Glutamatergic neuron (in vitro differentiated cells): ENCODE results near the gene NUAK1. TPM values are rescaled to one million over a fixed set of nuclear protein-coding genes. Genes with fewer than 3 reads are reported as not detected.
"Not testable (repeated sequence)": the region's sequence is repeated elsewhere in the genome, so short reads cannot be mapped to it uniquely, and the experiment has no call there.

Source experiments
- DNase-seq: peaks from one replicate; pipeline ENCODE4 v3.0.0; 2022
- H3K27ac Mint-ChIP-seq: one replicate; pipeline ENCODE4 v1.8.0; 2020; ENCODE audit warnings: mild to moderate bottlenecking, mixed read lengths, inconsistent platforms; ENCODE audit not compliant: unreplicated experiment
- H3K27me3 Mint-ChIP-seq: one replicate; pipeline ENCODE4 v1.8.0; 2020; ENCODE audit warnings: mild to moderate bottlenecking, moderate library complexity, mixed read lengths, inconsistent platforms; ENCODE audit not compliant: unreplicated experiment
- H3K36me3 Mint-ChIP-seq: one replicate; pipeline ENCODE4 v1.8.0; 2020; ENCODE audit warnings: mild to moderate bottlenecking, mixed read lengths, inconsistent platforms; ENCODE audit not compliant: unreplicated experiment
- H3K4me1 Mint-ChIP-seq: one replicate; pipeline ENCODE4 v1.8.0; 2020; ENCODE audit warnings: mild to moderate bottlenecking, low read depth, mixed read lengths, inconsistent platforms; ENCODE audit not compliant: unreplicated experiment
- H3K4me3 Mint-ChIP-seq: one replicate; pipeline ENCODE4 v1.8.0; 2020; ENCODE audit warnings: mild to moderate bottlenecking, mixed read lengths, inconsistent platforms; ENCODE audit not compliant: unreplicated experiment
- H3K9me3 Mint-ChIP-seq: one replicate; pipeline ENCODE4 v1.8.0; 2020; ENCODE audit warnings: mild to moderate bottlenecking, moderate library complexity, mixed read lengths, inconsistent platforms; ENCODE audit not compliant: unreplicated experiment
- total RNA-seq: library from RNA; stranded (reverse); fragmentation: NEBNext Ultra II Directional; extraction: Animal tissue kit (Norgen Biotek cat#: 25700); gene quantifications from one replicate; pipeline ENCODE4 v1.2.1, GENCODE V29; 2021; ENCODE audit not compliant: unreplicated experiment
- TF ChIP-seq, protein P1 (sequence below): fragments of 200-600 bp; sonication (generic); IDR thresholded peaks from one replicate; pipeline ENCODE4 v1.5.0; 2021; ENCODE audit not compliant: partially characterized antibody, unreplicated experiment

The NUAK1 gene
- total RNA-seq, 1 donor from 2014 or later, result 18.8 TPM

DNA sequence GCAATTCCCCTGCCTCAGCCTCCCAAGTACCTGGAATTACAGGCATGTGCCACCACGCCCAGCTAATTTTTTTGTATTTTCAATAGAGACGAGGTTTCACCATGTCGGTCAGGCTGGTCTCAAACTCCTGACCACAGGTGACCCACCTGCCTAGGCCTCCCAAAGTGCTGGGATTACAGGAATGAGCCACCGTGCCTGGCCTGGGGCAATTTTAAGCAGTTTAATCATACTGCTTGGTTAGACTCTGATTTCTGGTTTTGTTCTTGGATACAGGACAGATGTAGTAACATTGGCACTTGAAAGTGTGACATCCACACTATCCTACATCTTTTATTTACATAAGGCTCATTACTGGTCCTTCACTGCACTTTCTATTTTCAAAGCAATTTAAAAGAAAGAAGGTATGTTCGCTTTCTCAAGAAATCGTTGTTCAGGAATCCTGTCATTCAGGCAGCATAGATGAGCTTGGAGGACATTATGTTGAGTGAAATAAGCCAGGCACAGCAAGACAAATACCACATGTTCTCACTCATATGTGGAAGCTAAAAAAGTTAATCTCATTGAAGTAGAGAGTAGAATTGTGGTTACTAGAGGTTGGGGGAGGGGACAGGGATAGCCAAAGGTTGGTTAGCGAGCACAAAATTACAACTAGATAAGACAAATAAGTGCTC is 4.0 kb upstream of the NUAK1 start:
- Mint-ChIP-seq H3K4me1 (peaks cover 2% of the 10 kb centered on the region), H3K27me3 (peaks cover 4% of the 10 kb centered on the region), H3K4me3 (no peak overlapping the region), H3K36me3 (no peaks in the 10 kb centered on the region), H3K9me3 (peaks cover 2% of the 10 kb centered on the region), H3K27ac (no peak overlapping the region)
- TF ChIP-seq, protein P1, sequence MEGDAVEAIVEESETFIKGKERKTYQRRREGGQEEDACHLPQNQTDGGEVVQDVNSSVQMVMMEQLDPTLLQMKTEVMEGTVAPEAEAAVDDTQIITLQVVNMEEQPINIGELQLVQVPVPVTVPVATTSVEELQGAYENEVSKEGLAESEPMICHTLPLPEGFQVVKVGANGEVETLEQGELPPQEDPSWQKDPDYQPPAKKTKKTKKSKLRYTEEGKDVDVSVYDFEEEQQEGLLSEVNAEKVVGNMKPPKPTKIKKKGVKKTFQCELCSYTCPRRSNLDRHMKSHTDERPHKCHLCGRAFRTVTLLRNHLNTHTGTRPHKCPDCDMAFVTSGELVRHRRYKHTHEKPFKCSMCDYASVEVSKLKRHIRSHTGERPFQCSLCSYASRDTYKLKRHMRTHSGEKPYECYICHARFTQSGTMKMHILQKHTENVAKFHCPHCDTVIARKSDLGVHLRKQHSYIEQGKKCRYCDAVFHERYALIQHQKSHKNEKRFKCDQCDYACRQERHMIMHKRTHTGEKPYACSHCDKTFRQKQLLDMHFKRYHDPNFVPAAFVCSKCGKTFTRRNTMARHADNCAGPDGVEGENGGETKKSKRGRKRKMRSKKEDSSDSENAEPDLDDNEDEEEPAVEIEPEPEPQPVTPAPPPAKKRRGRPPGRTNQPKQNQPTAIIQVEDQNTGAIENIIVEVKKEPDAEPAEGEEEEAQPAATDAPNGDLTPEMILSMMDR, result no peak
- DNase-seq, result no peak

- not testable (repeated sequence) for H3K27me3 Mint-ChIP-seq, H3K36me3 Mint-ChIP-seq, DNase-seq, H3K27ac Mint-ChIP-seq, H3K4me1 Mint-ChIP-seq, H3K9me3 Mint-ChIP-seq
- H3K4me3 Mint-ChIP-seq, result peak overlapping the region; percentile 65
Measured at GRCh38 chr12:106141920-106142319, 3.2 kb upstream of the NUAK1 start.

DNA sequence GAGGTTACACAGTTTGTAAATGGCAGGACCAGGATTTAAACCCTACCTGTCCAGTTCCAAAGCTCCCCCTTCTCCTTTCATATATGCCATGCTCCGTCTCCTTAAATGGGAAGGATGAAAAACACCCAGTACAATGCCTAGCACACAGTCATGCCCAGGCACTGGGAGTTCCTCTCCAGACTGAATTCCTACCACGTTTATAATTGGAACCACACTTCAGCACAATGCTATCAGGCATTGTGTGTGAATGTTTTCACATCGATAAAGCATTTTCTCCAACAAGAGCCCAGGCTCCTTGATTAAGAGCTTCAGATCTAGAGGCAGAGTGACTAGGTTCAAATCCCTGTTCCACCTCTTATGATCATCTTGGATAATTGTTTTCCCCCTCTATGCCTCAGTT is 2.7 kb upstream of the NUAK1 start:
- Mint-ChIP-seq H3K27me3 (peaks cover 4% of the 10 kb centered on the region), H3K4me1 (peaks cover 7% of the 10 kb centered on the region), H3K4me3 (peak overlapping the region; percentile 65), H3K36me3 (no peaks in the 10 kb centered on the region), H3K27ac (no peak overlapping the region), H3K9me3 (peaks cover 2% of the 10 kb centered on the region)
- DNase-seq, result no peak
- TF ChIP-seq, protein P1, result no peak

- H3K36me3 Mint-ChIP-seq, result no peaks in the 10 kb centered on the region
- H3K27ac Mint-ChIP-seq, result peak overlapping the region; percentile 43
- H3K4me3 Mint-ChIP-seq, result peak overlapping the region; percentile 87
Measured at GRCh38 chr12:106141003-106141402, 2.2 kb upstream of the NUAK1 start.

GRCh38 chr12:106140223-106140986 is 1.7 kb upstream of the NUAK1 start:
- TF ChIP-seq, protein P1, result no peak
- Mint-ChIP-seq H3K4me3 (peak overlapping the region; percentile 87), H3K4me1 (peaks cover 15% of the 10 kb centered on the region), H3K9me3 (peaks cover 2% of the 10 kb centered on the region), H3K27ac (peak overlapping the region; percentile 74), H3K27me3 (peaks cover 4% of the 10 kb centered on the region), H3K36me3 (no peaks in the 10 kb centered on the region)
- DNase-seq, result no peak

More at GRCh38 chr12:106141003-106141402, 2.2 kb upstream of the NUAK1 start:
- peaks cover 2% of the 10 kb centered on the region for H3K9me3 Mint-ChIP-seq
- DNase-seq, result no peak
- TF ChIP-seq, protein P1, result no peak
- H3K27me3 Mint-ChIP-seq, result peaks cover 4% of the 10 kb centered on the region
- peaks cover 10% of the 10 kb centered on the region for H3K4me1 Mint-ChIP-seq
